ENCODE measurements around the gene DOK7. TPM values are rescaled to one million over a fixed set of nuclear protein-coding genes. Genes with fewer than 3 reads are reported as not detected.

Gene DOK7
- polyA plus RNA-seq, 1 experiment: not detected

- ChIA-PET POLR2A (no interaction called here), CTCF (interaction anchor here (1.1 to 11.9 kb wide), 2 partner anchors 89 to 95 kb away, joined by 3 to 154 read pairs; no protein-coding TSS in a partner anchor)
- no peak for DNase-seq (ENCODE audit: low read depth)
- TF ChIP-seq CTCF (IDR thresholded peaks at IDR 0.05; ENCODE audit: insufficient read depth, low read depth, low read length): no peak
- Histone ChIP-seq H3K4me3 (ENCODE audit: low read depth, low read length) (no peak overlapping the region), H3K36me3 (ENCODE audit: control insufficient read depth, insufficient read depth, low read length) (no peaks in the 10 kb centered on the region), H3K27me3 (ENCODE audit: control insufficient read depth, insufficient read depth, low read length) (no peaks in the 10 kb centered on the region)
These were observed 23.1 kb upstream of the DOK7 start for GRCh38 chr4:3440011-3440410.

DNA sequence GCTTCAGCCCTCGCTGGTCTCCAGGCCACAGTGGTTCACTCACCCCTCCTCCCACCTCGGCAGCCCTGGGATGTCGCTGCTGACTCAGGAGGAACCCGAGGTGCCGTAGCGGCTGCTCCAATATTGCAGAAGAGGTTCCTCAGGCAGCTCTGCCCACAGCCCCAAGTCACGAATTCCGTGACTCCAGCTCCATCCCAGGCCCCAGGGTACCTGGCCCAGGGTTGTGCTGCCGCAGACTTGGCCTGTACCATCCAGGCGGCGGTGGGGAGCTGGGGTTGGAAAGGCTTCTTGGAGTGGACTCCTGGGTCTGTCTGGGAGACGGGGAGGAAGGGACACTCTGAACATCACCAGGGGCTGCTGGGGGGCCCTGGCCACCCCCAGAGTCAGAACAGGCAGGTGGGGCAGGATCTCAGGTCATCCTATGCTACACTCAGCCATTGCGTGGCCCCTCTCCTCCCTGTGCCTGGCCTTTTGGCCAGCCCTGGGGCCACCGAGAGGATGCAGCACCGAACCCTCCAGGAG is 22.1 kb upstream of the DOK7 start:
- Histone ChIP-seq H3K27me3 (ENCODE audit: control insufficient read depth, insufficient read depth, low read length) (no peaks in the 10 kb centered on the region), H3K4me3 (ENCODE audit: low read depth, low read length) (no peak overlapping the region), H3K36me3 (ENCODE audit: control insufficient read depth, insufficient read depth, low read length) (no peaks in the 10 kb centered on the region)
- no peak for DNase-seq (ENCODE audit: low read depth)
- ChIA-PET CTCF (interaction anchor here (1.1 to 11.9 kb wide), 3 partner anchors 11 to 96 kb away, joined by 3 to 154 read pairs (median 14); no protein-coding TSS in a partner anchor), POLR2A (no interaction called here)
- no peak for TF ChIP-seq CTCF (IDR thresholded peaks at IDR 0.05; ENCODE audit: insufficient read depth, low read depth, low read length)

DNA sequence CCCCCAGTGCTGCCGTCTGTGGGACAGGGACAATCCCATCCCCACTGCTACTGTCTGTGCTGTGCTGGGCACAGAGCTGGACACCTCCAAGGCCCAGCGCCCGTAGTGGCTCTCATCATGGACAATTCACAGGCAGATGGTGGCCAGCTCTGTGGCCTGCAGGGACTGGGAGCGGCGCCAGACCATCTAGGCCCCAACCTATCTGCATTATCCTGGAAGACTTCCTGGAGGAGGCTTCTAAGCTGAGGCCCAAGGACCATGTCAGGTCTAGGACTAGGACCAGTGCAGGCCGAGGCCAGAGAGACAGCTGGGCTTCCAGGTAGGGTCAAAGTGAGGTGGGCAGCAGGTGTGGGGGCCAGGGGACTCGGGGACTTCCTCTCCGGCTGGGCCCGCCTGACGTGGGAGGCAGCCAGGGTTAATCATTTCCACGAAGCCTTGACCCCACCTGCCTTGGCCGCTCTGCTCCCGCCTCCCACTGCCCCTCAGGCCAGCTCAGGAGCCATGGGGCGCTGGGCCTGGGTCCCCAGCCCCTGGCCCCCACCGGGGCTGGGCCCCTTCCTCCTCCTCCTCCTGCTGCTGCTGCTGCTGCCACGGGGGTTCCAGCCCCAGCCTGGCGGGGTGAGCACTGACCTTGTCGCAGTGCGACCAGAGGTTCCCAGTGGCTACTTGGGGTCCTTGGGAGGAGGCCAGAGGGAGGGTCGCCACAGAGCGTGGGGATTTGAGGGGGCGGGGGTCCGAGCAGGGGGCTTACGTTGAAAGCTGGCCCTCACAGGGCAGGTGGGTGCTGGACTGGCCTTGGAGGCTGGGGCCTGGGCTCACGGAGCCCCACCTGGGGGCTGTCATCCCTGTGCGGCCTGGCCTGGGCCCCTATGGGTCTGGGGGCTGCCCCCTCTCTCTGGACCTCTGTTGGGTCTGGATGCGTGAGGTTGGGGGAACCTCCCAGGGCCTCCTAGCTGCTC is 21.3 kb upstream of the DOK7 start, which contains the start of gene HGFAC:
HGFAC (plus strand) TSS at position 468 of the 959 bp plus-strand sequence; CDS start at position 502, 34 bp downstream.
- no peak for TF ChIP-seq CTCF (IDR thresholded peaks at IDR 0.05; ENCODE audit: insufficient read depth, low read depth, low read length)
- ChIA-PET CTCF (interaction anchor here (1.4 to 11.9 kb wide), 4 partner anchors 10 to 333 kb away, joined by 3 to 154 read pairs (median 10); no protein-coding TSS in a partner anchor), POLR2A (no interaction called here)
- Histone ChIP-seq H3K4me3 (ENCODE audit: low read depth, low read length) (no peak within 1 kb of the TSS), H3K27me3 (ENCODE audit: control insufficient read depth, insufficient read depth, low read length) (no peaks in the 10 kb centered on the region), H3K36me3 (ENCODE audit: control insufficient read depth, insufficient read depth, low read length) (no peaks in the 10 kb centered on the region)
- DNase-seq (ENCODE audit: low read depth): no peak

- POLR2A ChIA-PET: no interaction called here
These were observed 20.6 kb upstream of the DOK7 start for GRCh38 chr4:3442460-3442958.

More at GRCh38 chr4:3442460-3442958, 20.6 kb upstream of the DOK7 start:
- CTCF ChIA-PET: interaction anchor here (1.0 to 11.9 kb wide), 7 partner anchors 10 to 334 kb away, joined by 3 to 154 read pairs (median 11); no protein-coding TSS in a partner anchor
- TF ChIP-seq CTCF (IDR thresholded peaks at IDR 0.05; ENCODE audit: insufficient read depth, low read depth, low read length): no peak
- no peak for DNase-seq (ENCODE audit: low read depth)
- Histone ChIP-seq H3K27me3 (ENCODE audit: control insufficient read depth, insufficient read depth, low read length) (no peaks in the 10 kb centered on the region), H3K36me3 (ENCODE audit: control insufficient read depth, insufficient read depth, low read length) (no peaks in the 10 kb centered on the region), H3K4me3 (ENCODE audit: low read depth, low read length) (no peak overlapping the region)

All from BJ (cell line).